Prostate gland (tissue), 2 donors: ENCODE data around the gene PSMB5. TPM values are rescaled to one million over a fixed set of nuclear protein-coding genes. Genes with fewer than 3 reads are reported as not detected.
"Not testable (repeated sequence)": the region's sequence is repeated elsewhere in the genome, so short reads cannot be mapped to it uniquely, and the experiment has no call there.

Experiments
- DNase-seq: peaks from one replicate; pipeline ENCODE4 v3.0.0-alpha.2; 2019; ENCODE audit warnings: low spot score
- H3K27ac ChIP-seq, 2 donors: fragments of 200-600 bp; sonication (generic); 2 replicates each; pipeline ENCODE4 v1.5.1; 2017 to 2019
- H3K27me3 ChIP-seq: fragments of 200-600 bp; sonication (generic); replicated peaks from 2 replicates; pipeline ENCODE4 v1.5.1; 2019; ENCODE audit not compliant: insufficient read depth
- H3K36me3 ChIP-seq, 2 donors: fragments of 200-600 bp; sonication (generic); 1 replicate in 1 of 2; 2 replicates in 1 of 2; pipeline versions ENCODE4 v1.5.1 to v1.8.1; 2017 to 2019
- H3K4me1 ChIP-seq: fragments of 200-600 bp; sonication (generic); replicated peaks from 2 replicates; pipeline ENCODE4 v1.5.1; 2019
- H3K4me3 ChIP-seq, 2 donors: fragments of 200-600 bp; sonication (generic); 2 replicates each; pipeline ENCODE4 v1.5.1; 2017 to 2019
- H3K9me3 ChIP-seq: fragments of 200-600 bp; sonication (generic); 2 replicates; pipeline ENCODE4 v1.5.1; 2017
- POLR2A ChIP-seq: fragments of 450-650 bp; IDR thresholded peaks from one replicate; pipeline ENCODE4 v1.6.1; 2016; ENCODE audit warnings: antibody characterized with exemption, mild to moderate bottlenecking
- POLR2AphosphoS5 ChIP-seq: sonication (generic); formaldehyde crosslinking; IDR thresholded peaks from one replicate; pipeline ENCODE4 v1.6.1; 2017; ENCODE audit warnings: antibody characterized with exemption
- WGBS: methylation state at CpG from one replicate; pipeline ENCODE4 v1.1.5; 2018; 5-methylcytosine and 5-hydroxymethylcytosine counted together
- intact Hi-C: fragments of 100-400 bp; cut with DNase I; formaldehyde crosslinking; loops from one replicate; pipeline ENCODE4 v1.14.2; 2022
- total RNA-seq, 2 donors: library from RNA; depleted of rRNA; stranded (reverse); fragments of >200 nt; gene quantifications; one replicate each; pipeline ENCODE4 v1.1.0, GENCODE V29; 2016
- TF ChIP-seq, protein P1 (sequence below), 4 experiments: fragments of 200-600 bp in 2 of 4; fragments of 450-650 bp in 2 of 4; sonication (generic) in 2 of 4; IDR thresholded peaks; 1 replicate in 3 of 4; 2 replicates in 1 of 4; pipeline ENCODE4 v1.5.1; 2016 to 2019; ENCODE audit warnings: antibody characterized with exemption in 4 of 4, mild to moderate bottlenecking in 2 of 4, moderate library complexity in 2 of 4

The PSMB5 gene
- total RNA-seq, 2 donors from 2014 or later = 124 to 152 TPM

DNA sequence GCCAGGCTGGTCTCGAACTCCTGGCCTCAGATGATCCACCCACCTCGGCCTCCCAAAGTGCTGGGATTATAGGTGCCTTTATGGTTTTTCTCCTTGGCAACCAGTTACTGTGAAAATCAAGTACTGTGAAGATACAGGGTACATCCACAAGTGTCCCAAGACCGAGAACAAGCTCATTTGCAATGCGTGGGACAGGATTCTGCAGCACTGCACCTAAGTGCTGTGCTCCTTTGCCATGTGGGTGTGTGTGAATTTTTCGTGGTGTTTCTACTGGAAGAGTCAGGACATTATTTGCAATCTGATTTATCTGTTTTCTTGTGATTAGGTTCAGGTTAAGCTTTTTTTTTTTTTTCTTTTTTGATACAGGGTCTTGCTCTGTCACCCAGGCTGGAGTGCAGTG lies 17.6 kb downstream of the PSMB5 start:
- intact Hi-C loops = no loop called here
- Histone ChIP-seq H3K27me3 (no peaks in the 10 kb centered on the region), H3K4me1 (no peaks in the 10 kb centered on the region), H3K36me3 (no peaks in the 10 kb centered on the region), H3K27ac (no peak overlapping the region), H3K4me3 (no peak overlapping the region), H3K9me3 (no peaks in the 10 kb centered on the region)
- WGBS = 81% methylated on average over 5 of the region's 5 CpGs
- no peak for DNase-seq
- no peak for TF ChIP-seq POLR2AphosphoS5
- TF ChIP-seq POLR2A = no peak
- TF ChIP-seq, protein P1, sequence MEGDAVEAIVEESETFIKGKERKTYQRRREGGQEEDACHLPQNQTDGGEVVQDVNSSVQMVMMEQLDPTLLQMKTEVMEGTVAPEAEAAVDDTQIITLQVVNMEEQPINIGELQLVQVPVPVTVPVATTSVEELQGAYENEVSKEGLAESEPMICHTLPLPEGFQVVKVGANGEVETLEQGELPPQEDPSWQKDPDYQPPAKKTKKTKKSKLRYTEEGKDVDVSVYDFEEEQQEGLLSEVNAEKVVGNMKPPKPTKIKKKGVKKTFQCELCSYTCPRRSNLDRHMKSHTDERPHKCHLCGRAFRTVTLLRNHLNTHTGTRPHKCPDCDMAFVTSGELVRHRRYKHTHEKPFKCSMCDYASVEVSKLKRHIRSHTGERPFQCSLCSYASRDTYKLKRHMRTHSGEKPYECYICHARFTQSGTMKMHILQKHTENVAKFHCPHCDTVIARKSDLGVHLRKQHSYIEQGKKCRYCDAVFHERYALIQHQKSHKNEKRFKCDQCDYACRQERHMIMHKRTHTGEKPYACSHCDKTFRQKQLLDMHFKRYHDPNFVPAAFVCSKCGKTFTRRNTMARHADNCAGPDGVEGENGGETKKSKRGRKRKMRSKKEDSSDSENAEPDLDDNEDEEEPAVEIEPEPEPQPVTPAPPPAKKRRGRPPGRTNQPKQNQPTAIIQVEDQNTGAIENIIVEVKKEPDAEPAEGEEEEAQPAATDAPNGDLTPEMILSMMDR (IDR thresholded peaks at IDR 0.05) = no peak

DNA sequence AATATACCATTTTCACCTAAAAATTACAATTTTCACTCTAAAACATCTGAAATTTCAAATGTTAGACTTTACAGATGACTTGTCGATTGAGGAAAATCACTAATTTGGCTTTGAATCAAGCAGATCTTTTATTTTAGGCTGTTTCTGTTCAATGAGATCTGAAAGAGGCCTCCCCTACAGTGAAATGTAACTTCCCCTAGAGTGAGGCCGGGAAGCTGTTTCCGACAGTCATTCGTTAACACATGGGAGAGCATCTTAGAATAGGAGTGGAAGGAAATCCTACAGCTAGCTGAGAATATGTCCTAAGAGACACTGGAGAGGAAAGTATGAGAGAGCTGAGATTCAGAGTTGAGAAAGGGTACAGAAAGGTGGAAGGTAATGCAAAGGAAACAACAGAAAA lies 19.1 kb downstream of the PSMB5 start:
- Histone ChIP-seq H3K27ac (no peak overlapping the region), H3K4me1 (no peaks in the 10 kb centered on the region), H3K4me3 (no peak overlapping the region), H3K36me3 (no peaks in the 10 kb centered on the region), H3K27me3 (no peaks in the 10 kb centered on the region), H3K9me3 (no peaks in the 10 kb centered on the region)
- DNase-seq = no peak
- 94% methylated on average over 4 of the region's 4 CpGs for WGBS
- intact Hi-C loops = no loop called here
- TF ChIP-seq, protein P1 (IDR thresholded peaks at IDR 0.05) = no peak
- TF ChIP-seq POLR2AphosphoS5 (no peak), POLR2A (no peak)

DNA sequence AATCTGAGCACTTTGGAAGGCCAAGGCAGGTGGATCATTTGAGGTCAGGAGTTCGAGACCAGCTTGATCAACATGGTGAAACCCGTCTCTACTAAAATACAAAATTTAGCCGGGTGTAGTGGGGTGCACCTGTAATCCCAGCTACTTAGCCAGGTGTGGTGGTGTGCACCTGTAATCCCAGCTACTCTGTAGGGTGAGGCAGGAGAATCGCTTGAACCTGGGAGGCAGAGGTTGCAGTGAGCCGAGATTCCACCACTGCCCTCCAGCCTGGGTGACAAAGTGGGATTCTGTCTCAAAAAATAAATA lies 21.0 kb downstream of the PSMB5 start:
- H3K36me3 ChIP-seq, intact Hi-C loops, H3K27ac ChIP-seq, DNase-seq, H3K27me3 ChIP-seq, H3K4me1 ChIP-seq, H3K4me3 ChIP-seq, H3K9me3 ChIP-seq: not testable (repeated sequence)
- WGBS = 87% methylated on average over 5 of the region's 5 CpGs

DNA sequence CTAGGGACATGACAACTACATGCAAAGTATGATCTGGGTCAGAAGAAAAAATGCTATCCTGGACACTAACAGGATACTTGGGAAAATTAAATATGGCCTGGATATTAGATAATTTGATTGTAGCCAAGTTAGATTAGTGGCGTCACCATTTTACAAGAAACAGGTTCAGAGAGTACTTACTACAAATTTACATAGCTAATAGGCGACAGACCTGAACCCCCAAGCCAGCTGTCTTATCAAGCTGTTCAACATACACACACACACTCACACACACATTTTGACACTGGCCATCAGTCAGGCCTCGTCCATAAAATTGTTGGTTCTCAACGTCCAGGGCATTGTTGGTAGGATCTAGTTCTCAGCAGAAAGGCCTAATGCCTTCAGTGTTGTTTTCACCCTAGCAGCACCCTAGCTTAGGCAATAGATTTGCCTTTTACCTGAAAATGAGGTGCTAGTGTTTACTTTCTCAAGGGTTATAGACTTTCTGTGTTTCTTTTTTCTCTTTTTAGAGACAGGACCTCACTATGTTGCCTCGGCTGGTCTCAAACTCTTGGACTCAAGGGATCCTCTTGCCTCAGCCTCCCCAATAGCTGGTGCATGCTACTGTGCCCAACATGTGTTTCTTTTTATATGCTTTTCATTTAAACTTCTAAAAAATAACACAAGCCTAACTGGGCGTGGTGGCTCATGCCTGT lies 21.5 kb downstream of the PSMB5 start:
- H3K4me1 ChIP-seq = peaks cover 2% of the 10 kb centered on the region
- no peaks in the 10 kb centered on the region for H3K36me3 ChIP-seq
- DNase-seq = no peak
- 59% methylated on average over 6 of the region's 6 CpGs for WGBS
- H3K27me3 ChIP-seq = no peaks in the 10 kb centered on the region
- H3K27ac ChIP-seq = no peak overlapping the region
- intact Hi-C loops = no loop called here
- H3K9me3 ChIP-seq = no peaks in the 10 kb centered on the region
- no peak for TF ChIP-seq POLR2AphosphoS5
- TF ChIP-seq POLR2A = no peak
- TF ChIP-seq, protein P1 (IDR thresholded peaks at IDR 0.05) = no peak
- H3K4me3 ChIP-seq = no peak overlapping the region

DNA sequence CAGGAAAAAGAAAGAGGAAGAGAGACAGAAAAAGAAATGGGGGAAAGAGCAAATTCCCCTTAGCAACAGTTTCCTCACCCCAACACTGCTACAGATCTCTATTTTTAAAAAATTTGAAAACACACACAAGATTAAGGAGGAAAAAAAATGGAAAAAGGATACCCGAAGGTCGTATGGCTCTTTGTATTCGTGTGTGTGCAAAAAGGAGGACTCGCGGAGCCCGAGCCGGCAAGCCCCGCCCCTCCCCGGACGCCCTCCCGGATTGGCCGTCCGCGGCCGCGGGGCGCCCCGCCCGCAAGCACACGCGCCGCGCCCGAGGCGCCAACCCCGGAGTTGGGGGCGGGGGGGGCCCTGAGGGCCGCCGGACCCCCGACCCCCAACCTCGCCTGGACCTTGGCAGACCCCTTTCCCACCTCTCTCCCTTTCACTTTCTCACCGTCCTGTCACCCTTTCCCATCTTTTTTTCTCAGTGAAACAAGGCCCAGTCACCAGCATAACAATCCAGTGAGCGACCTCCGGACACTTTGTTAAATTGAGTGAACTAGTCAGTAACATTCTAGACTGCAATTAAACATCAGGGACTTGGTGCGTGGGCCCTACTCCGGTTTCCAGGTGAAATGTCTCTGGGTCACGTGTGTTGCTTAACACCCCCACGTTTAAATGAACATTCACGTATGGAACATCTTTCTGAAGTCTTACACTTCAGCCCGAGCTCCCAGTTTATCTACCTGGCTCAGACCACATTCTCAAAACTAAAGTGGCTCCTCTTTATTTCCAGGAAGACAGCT lies 24.6 kb downstream of the PSMB5 start, which contains the start of gene C14orf93:
C14orf93 (minus strand) TSS at position 205 of the 788 bp plus-strand sequence. CDS start 11,120 bp downstream, outside the sequence.
- WGBS = 3% methylated on average over 40 of the region's 40 CpGs
- H3K4me1 ChIP-seq = peaks cover 2% of the 10 kb centered on the region
- peak; percentile 65 for TF ChIP-seq POLR2AphosphoS5
- TF ChIP-seq, protein P1 (IDR thresholded peaks at IDR 0.05) = peak in 1 of 4 experiments; percentile 9
- TF ChIP-seq POLR2A = peak; percentile 47
- H3K36me3 ChIP-seq = no peaks in the 10 kb centered on the region
- H3K9me3 ChIP-seq = no peaks in the 10 kb centered on the region
- H3K4me3 ChIP-seq = peak within 1 kb of the TSS; percentile 38 to 40
- peak within 1 kb of the TSS; percentile 82 to 85 for H3K27ac ChIP-seq
- no peaks in the 10 kb centered on the region for H3K27me3 ChIP-seq
- DNase-seq = peak; percentile 82
- intact Hi-C loops = no loop called here
